Stimulated activated CD4-positive, alpha-beta T cell treated with anti-CD3 and anti-CD28 coated beads, Interleukin-4, amount 100 ng/mL, for 24 hours (primary cell): Measurements from ENCODE around the gene TAF11.
A peak's percentile ranks its signal among the peaks of the same experiment; 100 is the strongest.
"Not testable (repeated sequence)": the region's sequence is repeated elsewhere in the genome, so short reads cannot be mapped to it uniquely, and the experiment has no call there.

ENCODE experiments used
- DNase-seq: peaks from one replicate; pipeline ENCODE4 v3.0.0-alpha.2; 2020

TAF11 gene, protein sequence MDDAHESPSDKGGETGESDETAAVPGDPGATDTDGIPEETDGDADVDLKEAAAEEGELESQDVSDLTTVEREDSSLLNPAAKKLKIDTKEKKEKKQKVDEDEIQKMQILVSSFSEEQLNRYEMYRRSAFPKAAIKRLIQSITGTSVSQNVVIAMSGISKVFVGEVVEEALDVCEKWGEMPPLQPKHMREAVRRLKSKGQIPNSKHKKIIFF

DNA sequence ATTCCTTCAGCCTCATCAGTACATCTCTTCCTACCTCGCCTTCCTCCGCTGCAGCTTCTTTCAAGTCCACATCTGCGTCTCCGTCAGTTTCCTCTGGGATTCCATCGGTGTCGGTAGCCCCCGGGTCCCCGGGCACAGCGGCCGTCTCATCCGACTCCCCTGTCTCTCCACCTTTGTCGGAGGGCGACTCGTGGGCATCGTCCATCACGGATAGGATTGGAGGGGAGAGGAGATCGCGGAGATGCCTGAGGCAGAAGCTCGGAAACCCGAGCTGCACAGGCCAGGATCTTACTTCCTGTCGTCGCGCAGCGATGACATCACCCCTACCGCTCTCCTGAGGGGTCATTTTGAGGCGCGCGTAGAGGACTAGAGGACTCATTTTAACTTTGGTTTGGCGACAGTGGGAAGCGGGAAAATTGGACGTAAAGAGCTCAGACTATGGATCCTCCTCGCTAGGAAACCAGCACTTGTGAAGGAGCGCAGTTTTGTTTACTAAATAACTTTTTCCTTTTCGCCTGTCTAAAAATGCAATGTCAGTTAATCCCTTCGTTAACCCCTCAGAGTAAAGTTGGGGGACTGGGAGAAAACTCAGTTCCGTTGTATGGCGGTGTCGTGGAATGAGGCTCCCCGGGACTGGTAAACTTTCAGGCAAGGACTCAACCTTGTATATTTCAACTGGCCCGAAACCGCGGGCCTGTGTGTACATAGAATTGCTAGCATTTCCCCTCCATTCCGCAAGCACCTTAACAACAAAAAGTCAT is at the start of gene TAF11:
TAF11 (minus strand) TSS at position 290 of the 761 bp plus-strand sequence; CDS start at position 205, 85 bp downstream.
- peak; percentile 91 for DNase-seq

DNA sequence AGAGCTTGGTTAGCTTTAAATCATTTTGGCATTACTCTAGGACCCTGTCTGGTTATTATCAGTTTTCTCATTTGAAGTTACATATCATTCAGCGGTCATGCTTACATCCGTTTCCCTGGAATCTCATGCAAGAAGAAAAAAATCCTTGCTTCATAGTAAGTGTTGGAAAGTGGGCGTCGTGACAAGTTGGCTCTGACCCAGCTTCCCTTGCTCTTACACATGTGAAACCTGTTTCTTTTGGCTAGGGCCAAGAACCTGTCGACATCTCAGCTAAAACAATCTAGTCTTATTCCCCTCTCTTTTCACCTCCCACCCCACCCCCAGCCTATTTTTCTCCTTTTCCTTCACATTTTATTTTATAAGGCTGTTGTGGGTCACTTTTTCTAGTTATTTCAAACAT is 46.7 kb upstream of the TAF11 start:
- DNase-seq, result no peak

DNA sequence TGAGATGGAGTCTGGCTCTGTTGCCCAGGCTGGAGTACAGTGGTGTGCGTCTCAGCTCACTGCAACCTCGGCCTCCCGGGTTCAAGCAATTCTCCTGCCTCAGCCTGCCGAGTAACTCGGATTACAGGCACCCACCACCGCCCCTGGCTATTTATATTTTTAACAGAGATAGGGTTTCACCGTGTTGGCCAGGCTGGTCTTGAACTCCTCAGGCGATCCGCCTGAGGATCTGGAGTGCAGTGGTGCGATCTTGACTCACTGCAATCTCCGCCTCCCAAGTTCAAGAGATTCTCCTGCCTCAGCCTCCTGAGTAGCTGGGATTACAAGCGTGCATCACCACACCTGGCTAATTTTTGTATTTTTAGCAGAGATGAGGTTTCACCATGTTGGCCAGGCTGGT is 44.4 kb upstream of the TAF11 start:
- DNase-seq, result not testable (repeated sequence)

DNA sequence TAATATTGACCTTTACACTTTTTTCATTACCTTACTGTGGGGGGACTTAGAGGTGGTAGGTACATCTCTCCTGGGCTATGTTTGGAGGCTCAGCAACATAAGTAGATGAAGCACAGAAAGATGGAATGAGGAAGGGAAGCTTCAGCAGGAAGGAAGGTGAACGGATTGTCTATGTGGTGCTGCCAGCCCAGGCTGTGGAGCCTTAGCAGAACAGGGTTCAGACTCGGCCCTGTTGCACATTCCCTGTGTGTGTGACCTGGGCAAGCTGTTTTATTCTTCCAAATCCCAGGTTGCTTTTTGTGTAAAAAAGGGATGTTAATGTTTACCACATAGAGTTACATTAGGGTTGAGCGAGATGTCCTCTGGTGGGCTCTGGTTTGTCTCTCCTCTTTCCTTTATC is 42.4 kb upstream of the TAF11 start:
- DNase-seq, result no peak

DNA sequence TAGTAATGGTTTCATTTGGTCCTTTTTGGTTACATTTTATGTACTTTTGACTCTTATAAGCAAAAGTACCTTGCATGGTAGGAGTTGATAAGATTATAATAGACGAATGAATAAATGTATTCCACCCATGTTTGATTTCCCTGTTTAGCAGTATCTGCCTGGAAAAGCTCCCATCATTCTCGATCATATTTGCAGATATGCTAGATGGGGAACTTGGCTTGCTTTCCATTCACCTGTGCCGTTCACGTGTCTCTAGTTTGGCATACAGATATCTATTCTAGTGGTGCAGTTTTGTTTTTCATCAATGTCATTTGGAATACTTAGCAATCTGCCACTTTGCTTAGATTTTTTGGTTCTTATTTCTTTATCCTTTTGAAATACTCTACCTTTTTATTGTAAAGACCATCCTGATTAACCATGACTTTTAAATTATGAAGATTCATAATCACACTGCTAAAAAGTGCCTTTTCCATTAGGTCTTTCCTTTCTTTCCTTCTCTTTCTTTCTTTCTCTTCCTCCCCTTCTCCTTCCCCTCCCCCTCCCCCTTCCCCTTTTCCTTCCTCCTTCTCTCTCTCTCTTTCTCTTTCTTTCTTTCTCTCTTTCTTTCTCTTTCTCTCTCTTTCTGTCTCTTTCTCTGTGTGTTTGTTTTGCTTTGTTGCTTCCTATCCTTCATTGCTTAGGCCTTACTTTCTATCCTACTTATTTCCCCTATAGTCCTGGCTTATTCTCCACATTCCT is 41.6 kb upstream of the TAF11 start:
- no peak for DNase-seq

DNA sequence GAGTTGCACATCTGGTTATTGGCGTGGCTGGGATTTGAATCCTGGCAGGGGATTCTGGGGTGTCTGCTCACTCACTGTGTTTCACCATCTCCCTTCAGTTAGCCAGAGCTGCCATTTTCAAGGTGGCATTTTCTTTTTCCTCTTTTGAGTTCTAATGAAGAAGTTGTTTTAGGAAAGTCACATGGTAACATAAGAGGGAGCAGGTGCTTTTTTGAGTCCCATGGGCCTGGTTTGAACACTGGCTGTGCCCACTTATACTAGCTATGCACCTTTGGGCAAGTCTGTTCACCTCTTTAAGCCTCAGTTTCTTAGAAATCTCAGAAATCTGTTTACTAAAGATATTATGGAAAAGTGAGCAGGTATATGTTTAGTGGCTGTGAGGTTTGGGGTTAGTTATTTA is 40.9 kb upstream of the TAF11 start:
- DNase-seq, result no peak

DNA sequence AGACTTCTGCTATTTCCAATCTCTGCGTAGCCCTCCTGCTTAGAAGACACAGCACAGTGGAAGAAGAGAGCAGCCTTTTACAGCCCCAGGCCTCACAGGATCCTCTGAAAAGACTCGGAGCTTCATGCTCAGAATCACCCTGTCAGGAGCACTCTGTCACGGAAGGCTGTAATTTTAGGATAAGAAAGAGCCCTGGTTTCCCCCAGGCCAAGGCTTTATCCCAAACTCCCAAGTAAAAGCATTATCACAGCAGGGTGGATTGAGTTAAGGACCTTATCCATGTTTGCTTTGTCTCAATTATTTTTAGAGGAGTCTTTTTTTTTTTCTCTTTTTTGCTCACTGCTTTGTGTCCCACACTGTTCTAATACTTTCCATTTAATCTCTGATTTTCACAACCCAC is 40.4 kb upstream of the TAF11 start:
- DNase-seq, result no peak

DNA sequence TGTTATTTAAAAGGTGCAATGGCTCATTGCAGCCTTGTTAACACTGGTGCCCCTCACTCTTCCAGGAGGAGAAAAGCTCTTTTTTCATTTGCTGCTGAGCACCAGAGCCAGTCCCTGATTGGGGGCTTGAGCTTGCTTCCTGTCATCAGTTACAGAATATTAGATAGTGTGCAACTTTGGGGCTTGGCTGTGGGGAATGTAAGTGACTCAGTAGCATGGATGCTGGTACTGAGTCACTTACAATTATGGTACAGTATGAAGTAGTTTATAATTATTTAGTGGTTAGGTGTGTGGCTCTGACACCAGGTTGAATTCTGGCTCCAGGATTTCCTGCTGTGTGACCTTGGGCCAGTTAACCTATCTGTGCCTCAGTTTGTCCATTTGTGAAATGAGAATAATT is 38.8 kb upstream of the TAF11 start:
- no peak for DNase-seq

DNA sequence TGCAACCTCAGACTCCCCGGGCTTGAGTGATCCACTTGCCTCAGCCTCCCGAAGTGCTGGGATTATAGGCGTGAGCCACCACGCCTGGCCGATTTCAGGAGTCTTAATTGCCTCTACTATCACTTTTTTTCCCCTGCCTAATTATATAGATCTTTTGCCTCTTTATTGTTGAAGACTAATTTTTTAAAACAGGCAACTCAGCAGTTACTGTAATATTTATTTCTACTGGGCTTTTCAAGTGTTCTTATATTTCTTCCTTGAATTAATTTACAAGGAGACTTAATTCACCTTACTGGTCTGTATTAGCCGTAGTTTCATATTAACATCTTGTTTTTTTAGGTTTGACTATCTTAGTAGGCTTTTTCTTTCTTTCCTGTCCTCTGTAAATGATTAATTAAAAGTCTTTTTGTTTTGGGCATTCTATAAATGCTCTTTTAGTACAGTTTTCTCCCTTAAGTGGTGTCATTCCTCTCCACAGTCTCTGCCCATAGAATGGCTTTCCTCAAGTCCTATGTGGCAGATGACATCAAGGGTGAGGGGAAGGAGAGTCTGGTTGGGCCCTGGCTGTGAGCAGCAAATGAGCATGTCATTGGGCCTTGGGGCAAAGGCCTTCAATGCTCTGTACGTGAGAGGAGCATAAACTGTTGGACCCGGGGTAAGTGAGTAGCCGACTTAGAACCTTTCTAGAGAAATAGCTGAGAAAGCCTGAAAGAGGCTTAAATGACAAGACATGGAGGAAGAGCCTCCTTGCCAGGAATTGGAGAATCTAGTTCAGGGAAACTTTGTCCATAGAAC is 37.2 kb upstream of the TAF11 start:
- DNase-seq, result no peak

DNA sequence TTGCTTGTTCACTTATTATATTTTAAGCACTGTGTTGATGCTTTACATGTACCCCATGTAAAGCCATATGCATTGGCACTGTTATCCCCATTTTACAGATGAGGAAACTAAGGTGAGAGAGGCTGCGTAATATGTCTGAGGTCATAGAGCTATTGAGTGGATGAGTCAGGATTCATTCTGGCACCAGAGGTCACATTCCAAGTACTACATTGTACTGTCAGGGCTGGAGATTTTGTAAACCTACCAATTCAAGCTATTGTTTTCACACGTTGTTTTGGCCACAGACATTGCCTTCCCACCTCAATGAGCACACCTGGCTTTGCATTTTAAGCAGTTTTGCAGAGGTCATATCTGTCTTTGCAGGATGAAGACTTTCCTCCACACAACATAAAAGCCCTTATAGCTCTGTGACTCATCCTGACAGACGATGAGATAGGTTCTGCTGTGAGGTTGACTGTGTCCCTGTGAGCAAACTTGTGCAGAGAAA is 34.4 kb upstream of the TAF11 start:
- DNase-seq, result no peak

DNA sequence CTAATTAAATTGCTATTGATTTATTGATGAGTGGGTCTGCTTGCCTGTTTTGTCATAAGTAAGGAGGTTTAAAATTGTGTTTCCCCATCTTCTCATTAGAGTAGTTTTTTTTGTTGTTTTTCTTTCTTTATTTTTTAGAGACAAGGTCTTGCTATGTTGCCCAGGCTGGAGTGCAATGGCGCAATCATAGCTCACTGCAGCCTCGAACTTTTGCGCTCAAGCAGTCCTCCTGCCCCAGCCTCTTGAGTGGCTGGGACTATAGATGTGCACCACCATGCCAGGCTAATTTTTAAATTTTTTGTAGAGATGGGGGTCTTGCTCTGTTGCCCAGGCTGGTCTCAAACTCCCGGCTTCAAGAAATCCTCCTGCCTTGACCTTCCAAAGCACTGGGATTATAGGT is 32.3 kb upstream of the TAF11 start:
- no peak for DNase-seq

DNA sequence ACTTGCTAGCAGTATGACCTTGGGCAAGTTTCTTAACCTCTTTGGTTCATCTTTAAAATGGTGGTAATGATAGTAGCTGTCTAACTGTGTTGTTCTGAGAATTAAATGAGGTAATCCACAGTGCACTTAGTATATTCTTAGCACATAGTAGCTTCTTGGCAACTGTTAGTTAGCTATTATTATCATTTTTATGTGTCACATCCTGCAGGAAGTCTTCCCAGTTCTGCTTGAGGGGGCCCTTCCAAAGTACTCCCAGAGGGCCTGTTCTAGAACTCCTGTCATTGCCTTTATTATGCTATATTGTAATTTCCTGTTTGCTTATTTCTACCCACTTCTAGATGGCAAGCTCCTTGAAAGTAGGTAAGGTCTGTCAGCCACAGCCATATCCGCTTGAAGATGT is 31.8 kb upstream of the TAF11 start:
- no peak for DNase-seq

DNA sequence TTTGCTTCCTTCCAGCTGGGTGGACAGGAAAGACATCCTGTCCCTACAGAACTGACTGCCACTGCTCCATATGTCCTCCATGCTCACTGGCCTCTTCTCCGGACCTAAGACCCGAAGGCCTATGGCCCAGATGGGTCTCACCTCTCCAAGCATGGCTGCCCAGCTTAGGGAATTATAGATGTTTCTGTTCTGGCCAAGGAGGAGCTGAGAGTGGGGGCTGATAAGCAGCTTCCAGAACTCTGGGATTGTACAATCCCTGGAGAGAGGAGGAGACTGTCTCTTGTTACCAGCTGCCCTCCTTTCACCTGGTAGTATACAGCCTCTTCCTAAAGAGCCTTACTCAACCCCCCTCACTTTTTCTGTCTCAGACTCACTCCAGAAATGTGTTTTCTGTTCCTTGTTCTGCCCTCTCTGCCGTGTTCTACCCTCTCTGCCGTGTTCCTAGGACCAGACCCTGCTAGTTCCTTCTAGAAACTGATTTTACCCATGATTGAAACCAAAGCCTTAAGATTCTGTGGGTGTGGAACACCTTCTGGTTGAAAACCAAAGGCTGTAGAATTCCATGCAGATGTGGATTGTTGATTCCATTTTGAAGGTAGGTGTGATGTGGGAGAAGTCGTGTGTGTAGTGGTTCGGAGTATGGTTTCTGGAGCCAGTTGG is 29.9 kb upstream of the TAF11 start:
- DNase-seq, result no peak

DNA sequence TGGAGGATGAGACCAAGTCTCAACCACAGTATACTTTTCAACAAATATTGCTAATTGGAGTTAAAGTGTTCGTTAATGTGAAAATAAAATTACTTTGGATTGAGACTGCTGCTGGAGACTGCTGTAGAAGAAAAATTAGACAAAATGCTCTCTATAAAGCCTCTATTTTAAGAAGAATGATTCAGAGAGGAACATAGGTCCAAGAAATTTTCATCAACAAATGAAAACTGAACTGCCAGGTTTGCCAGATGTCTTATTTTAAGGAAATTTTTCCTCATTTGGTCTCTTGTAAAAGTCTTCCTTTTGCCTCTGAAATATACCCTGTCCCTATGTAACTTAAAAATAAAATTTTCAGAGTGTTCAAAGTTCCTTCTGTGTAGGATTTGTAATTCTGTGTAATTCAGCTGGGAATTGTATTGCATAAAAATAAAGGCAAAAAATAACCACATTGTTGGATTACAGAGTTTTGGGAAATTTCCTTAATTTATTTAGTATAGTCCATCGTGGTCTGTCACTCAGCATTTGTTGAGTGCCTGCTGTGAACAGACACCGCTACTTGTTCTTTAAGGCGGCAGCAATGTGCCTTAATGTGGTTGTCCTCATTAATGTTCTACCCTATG is 28.6 kb upstream of the TAF11 start:
- DNase-seq, result no peak

DNA sequence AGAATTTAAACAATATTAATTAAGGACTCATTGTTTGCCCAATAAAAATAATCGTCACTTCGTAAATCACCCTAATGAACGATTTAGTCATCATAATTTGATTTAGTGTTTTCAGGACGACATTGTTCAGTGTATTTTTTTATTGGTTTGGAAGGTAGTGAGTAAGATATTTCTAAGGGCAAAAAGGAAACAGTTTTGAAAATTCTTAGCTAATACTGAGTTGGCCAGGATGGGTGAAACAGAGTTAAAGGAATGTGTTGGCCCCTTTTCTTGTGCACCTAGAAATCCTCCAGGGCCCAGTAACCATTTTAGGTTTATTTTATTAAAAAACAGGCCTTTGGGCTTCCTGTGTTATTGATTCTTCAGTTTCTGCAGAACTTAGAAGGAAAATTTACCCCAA is 26.5 kb upstream of the TAF11 start:
- DNase-seq, result no peak

DNA sequence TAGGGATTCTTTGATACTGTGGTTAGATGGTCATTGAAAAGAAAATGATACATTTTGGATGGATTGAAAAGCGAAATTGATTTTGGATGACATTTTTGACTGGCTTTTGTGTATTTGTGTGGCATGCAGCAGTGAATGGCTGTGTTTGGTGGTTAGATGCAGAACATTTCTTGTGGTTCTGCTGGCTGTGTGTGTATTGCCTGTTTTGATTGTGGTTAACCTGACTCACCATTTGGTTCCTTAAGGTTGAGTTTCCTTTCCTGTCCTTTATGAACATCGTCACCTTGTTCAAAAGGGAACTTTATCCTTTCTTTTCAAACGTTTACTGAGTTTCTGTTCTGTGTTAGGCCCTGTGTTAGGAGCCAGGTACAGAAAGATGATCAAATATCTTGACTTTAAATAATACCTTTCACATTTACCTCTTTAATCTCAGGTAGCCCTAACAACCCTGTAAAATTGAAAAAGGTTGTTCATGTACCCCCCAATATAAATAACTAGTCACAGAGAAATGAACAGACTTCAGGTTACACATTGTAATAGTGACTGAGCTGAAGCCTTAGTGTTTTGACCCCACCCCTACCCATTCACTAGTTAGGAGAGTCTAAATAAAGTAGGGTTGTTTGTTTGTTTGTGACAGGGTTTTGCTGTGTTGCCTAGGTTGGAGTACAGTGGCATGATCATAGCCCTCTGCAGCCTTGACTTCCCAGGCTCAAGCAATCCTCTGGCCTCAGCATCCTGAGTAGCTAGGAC is 25.0 kb upstream of the TAF11 start:
- peak; percentile 40 for DNase-seq

DNA sequence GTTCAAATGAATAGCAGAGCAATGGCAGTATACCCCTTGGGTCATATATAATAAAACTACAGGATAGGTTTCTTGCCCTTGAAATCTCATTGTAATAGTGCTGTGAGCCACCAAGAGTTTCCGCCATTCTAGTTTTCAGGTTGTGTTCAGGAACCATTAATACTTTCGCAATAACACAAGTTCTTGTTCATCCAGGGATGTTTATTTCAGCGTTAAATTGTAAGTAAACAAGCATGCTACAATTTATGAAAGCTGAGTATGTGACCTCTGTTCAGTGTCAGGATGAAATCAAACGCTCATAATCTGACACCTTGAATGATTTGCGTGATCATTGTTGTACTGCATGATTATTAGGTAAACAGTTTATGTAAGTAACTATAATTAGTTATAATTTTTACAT is 24.0 kb upstream of the TAF11 start:
- no peak for DNase-seq

DNA sequence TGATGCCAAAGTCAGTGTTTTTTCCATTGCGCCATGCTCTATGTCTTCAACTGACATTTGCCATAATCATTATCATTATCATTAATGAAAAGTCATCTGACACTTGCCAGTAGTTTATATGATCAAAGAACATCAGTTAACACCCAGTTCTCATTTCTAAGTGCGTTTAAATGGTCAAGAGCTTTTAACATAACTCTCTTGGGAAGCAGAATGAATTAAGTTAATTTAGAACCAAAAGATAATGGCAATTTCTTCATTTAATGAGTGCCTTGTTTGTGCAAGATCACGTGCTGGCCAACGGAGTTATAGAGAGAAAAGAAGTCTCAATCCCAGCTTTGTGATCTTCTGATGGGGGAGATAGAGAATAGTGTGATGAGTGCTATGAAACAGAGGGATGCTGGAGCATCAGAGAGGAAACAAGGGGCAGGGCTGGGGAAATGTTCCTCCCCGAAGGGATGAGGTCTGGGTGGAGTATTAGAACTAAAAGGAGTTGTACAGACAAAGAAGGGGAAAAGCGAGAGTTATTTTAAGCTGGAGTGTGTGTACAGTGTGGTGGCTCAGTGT is 21.6 kb upstream of the TAF11 start:
- DNase-seq, result no peak

DNA sequence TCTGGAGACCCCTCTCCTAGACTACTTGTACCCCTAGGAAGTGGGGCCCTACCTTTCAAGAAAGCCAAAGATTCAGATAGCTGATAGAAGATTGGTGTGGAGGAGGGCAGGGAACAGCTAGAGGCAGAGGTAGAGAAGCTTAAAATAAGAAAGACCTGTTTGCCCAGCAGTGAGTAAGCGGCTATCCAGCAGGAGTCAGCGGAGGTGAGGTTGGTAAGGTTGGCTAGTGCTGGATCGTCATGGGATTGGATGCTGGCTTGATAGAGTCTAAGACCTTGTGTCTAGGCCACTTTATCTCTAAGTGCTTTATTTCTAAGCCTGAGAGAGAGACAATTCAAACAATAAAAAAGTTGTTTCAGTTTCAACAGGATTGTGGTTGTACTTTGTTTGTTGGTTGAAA is 20.4 kb upstream of the TAF11 start:
- DNase-seq, result no peak

DNA sequence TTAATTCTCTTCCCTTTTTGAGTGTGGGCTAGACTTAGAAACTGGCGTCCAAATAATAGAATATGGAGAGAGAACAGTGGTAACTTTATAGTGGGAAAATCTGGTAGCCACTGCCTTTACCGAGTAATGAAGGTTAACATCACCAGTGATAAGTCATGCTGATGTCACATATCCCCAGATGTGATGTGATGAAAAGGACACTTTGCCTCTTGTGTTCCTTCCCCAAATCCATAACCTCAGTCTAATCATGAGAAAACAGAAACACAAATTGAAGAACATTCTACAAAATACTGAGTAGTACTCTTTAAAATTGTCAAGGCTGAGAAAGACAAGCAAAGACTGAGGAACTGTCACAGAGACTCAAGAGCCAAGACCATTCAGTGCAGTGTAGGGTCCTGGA is 19.0 kb upstream of the TAF11 start:
- DNase-seq, result no peak
